C4-2B (cell line): Measurements from ENCODE around the gene CHD2.

Experiments used
- ZFX ChIP-seq: fragments of 450-650 bp; IDR thresholded peaks from 2 replicates; pipeline ENCODE4 v1.6.1; 2017
- TF ChIP-seq, protein P1 (sequence below): fragments of 450-650 bp; conservative IDR thresholded peaks from 2 replicates; pipeline ENCODE4 v1.5.1; 2017; ENCODE audit warnings: mild to moderate bottlenecking

DNA sequence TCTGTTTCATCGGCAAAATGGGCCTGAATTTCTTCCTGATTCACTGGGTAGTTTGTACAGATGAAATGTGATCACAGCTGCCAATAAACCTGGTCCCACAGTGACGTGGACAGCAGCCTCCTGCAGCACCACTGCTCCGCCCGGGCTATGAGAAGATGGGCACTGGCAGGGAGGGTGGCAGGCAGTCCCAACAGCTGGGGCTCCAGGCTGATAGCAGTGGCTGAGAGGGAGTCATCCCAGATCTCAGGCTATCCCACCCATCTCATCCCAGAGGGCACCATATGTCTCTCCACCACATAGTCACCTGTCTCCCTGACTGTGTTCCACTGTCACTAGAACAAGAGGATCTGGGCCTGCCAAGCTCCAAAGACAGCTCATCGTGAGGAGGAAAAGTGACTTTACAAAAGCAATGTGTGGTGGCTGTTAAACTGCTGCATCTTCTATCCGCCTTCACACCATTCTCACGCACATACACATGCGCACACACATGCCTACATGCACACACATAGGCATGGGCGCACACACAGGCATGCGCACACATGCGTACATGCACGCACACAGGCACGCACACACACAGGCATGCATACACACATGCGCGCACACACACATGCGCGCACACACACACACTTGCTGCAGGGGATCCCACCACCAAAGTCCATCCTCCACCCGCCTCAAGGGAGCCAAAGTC, 142.7 kb downstream of the CHD2 start:
- TF ChIP-seq, protein P1, sequence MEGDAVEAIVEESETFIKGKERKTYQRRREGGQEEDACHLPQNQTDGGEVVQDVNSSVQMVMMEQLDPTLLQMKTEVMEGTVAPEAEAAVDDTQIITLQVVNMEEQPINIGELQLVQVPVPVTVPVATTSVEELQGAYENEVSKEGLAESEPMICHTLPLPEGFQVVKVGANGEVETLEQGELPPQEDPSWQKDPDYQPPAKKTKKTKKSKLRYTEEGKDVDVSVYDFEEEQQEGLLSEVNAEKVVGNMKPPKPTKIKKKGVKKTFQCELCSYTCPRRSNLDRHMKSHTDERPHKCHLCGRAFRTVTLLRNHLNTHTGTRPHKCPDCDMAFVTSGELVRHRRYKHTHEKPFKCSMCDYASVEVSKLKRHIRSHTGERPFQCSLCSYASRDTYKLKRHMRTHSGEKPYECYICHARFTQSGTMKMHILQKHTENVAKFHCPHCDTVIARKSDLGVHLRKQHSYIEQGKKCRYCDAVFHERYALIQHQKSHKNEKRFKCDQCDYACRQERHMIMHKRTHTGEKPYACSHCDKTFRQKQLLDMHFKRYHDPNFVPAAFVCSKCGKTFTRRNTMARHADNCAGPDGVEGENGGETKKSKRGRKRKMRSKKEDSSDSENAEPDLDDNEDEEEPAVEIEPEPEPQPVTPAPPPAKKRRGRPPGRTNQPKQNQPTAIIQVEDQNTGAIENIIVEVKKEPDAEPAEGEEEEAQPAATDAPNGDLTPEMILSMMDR, result no peak
- no peak for TF ChIP-seq ZFX
